GM23248 (cell line): ENCODE data around the gene LDLRAD2.

Experiments
- EZH2 ChIP-seq: fragments of 200-600 bp; sonication (generic); IDR thresholded peaks from 2 replicates; pipeline ENCODE4 v1.6.1; 2018; ENCODE audit warnings: antibody characterized with exemption, mild to moderate bottlenecking; ENCODE audit not compliant: insufficient read depth, poor library complexity, severe bottlenecking
- EZH2phosphoT487 ChIP-seq: fragments of 200-600 bp; sonication (generic); IDR thresholded peaks from 2 replicates; pipeline ENCODE4 v1.6.1; 2018; ENCODE audit warnings: antibody characterized with exemption, moderate library complexity, mild to moderate bottlenecking, low read depth; ENCODE audit not compliant: insufficient read depth

- TF ChIP-seq EZH2phosphoT487 (no peak), EZH2 (no peak)
These were observed 35.4 kb downstream of the LDLRAD2 start for GRCh38 chr1:21847223-21848205.
